H4 (cell line): ENCODE results near the gene SLC26A6. TPM values are rescaled to one million over a fixed set of nuclear protein-coding genes. Genes with fewer than 3 reads are reported as not detected.
A peak's percentile ranks its signal among the peaks of the same experiment; 100 is the strongest.

Experiments
- DNase-seq: peaks from one replicate; pipeline ENCODE4 v3.0.0-alpha.2; 2015; ENCODE audit warnings: low spot score
- total RNA-seq: library from RNA; depleted of rRNA; stranded (reverse); fragments of >200 nt; shearing (Covaris generic); gene quantifications from 2 replicates; pipeline ENCODE4 v1.2.3, GENCODE V29; 2014

The SLC26A6 gene
- total RNA-seq, 1 experiment from 2014 or later, result 7.8 TPM

- DNase-seq, result no peak
Observed at GRCh38 chr3:48633256-48633655, 2.0 kb downstream of the SLC26A6 start.

GRCh38 chr3:48631516-48632448, 3.5 kb downstream of the SLC26A6 start:
- DNase-seq, result no peak

- no peak for DNase-seq
Observed at GRCh38 chr3:48630833-48631232, 4.4 kb downstream of the SLC26A6 start.

GRCh38 chr3:48630407-48630806, 4.9 kb downstream of the SLC26A6 start:
- no peak for DNase-seq

GRCh38 chr3:48629894-48630293, 5.4 kb downstream of the SLC26A6 start:
- DNase-seq, result no peak

GRCh38 chr3:48628277-48629017, 6.8 kb downstream of the SLC26A6 start:
- no peak for DNase-seq

- no peak for DNase-seq
Observed at GRCh38 chr3:48625600-48625999, 9.7 kb downstream of the SLC26A6 start.

- no peak for DNase-seq
Observed at GRCh38 chr3:48624767-48625166, 10.5 kb downstream of the SLC26A6 start.

- no peak for DNase-seq
Observed at GRCh38 chr3:48623851-48624547, 11.3 kb downstream of the SLC26A6 start.

- no peak for DNase-seq
Observed at GRCh38 chr3:48621461-48621869, 13.8 kb downstream of the SLC26A6 start, which contains the start of gene TMEM89. TSS of gene TMEM89 (minus strand) at chr3:48621769. CDS start at chr3:48621756, 13 bp downstream.

GRCh38 chr3:48619541-48620524, 15.4 kb downstream of the SLC26A6 start:
- no peak for DNase-seq

- no peak for DNase-seq
Observed at GRCh38 chr3:48617559-48617958, 17.7 kb downstream of the SLC26A6 start.

- no peak for DNase-seq
Observed at GRCh38 chr3:48614044-48614443, 21.2 kb downstream of the SLC26A6 start.

- no peak for DNase-seq
Observed at GRCh38 chr3:48612309-48612708, 23.0 kb downstream of the SLC26A6 start.

- peak; percentile 82 for DNase-seq
Observed at GRCh38 chr3:48609088-48610005, 25.9 kb downstream of the SLC26A6 start, which contains the start of gene UQCRC1. TSS of gene UQCRC1 (minus strand) at chr3:48609646. CDS start at chr3:48609620, 26 bp downstream.

GRCh38 chr3:48607519-48607918, 27.7 kb downstream of the SLC26A6 start:
- DNase-seq, result no peak

GRCh38 chr3:48601622-48601994, 33.7 kb downstream of the SLC26A6 start:
- no peak for DNase-seq

GRCh38 chr3:48600711-48601621, 34.3 kb downstream of the SLC26A6 start:
- DNase-seq, result no peak
